Mesenchymal stem cell (in vitro differentiated cells and primary cell): ENCODE results near the gene BEAN1.
"Not testable (repeated sequence)": the region's sequence is repeated elsewhere in the genome, so short reads cannot be mapped to it uniquely, and the experiment has no call there.

Source experiments
- DNase-seq: peaks from one replicate; pipeline ENCODE4 v3.0.0-alpha.2; 2013
- H2AFZ ChIP-seq: one replicate; pipeline ENCODE4 v1.6.1; 2013; ENCODE audit warnings: low read depth, mild to moderate bottlenecking, control low read depth, inconsistent platforms, low read length, moderate library complexity
- H2AK5ac ChIP-seq: 2 replicates; pipeline ENCODE4 v1.6.1; 2013; ENCODE audit warnings: low read length, moderate library complexity, mild to moderate bottlenecking, inconsistent platforms; ENCODE audit not compliant: severe bottlenecking
- H2BK120ac ChIP-seq: one replicate; pipeline ENCODE4 v1.6.1; 2013; ENCODE audit warnings: low read depth, mild to moderate bottlenecking, inconsistent platforms, low read length, moderate library complexity
- H2BK12ac ChIP-seq, 2 experiments: one replicate each; pipeline ENCODE4 v1.6.1; 2013; ENCODE audit warnings: inconsistent platforms in 2 of 2, low read length in 2 of 2, mild to moderate bottlenecking in 2 of 2, moderate library complexity in 2 of 2, control low read depth in 1 of 2
- H2BK15ac ChIP-seq: one replicate; pipeline ENCODE4 v1.6.1; 2013; ENCODE audit warnings: mild to moderate bottlenecking, low read depth, inconsistent platforms; ENCODE audit not compliant: poor library complexity, severe bottlenecking
- H2BK5ac ChIP-seq: 2 replicates; pipeline ENCODE4 v1.6.1; 2013; ENCODE audit warnings: low read depth, mild to moderate bottlenecking, low read length, control low read depth, inconsistent platforms; ENCODE audit not compliant: poor library complexity, severe bottlenecking
- H3K14ac ChIP-seq, 2 experiments: one replicate each; pipeline ENCODE4 v1.6.1; 2013; ENCODE audit warnings: inconsistent platforms in 2 of 2, low read length in 2 of 2, control low read depth in 1 of 2, mild to moderate bottlenecking in 1 of 2, moderate library complexity in 1 of 2
- H3K18ac ChIP-seq, 2 experiments: one replicate each; pipeline ENCODE4 v1.6.1; 2013; ENCODE audit warnings: inconsistent platforms in 2 of 2, low read length in 2 of 2, control low read depth in 1 of 2, low read depth in 1 of 2, mild to moderate bottlenecking in 1 of 2
- H3K23ac ChIP-seq, 2 experiments: one replicate each; pipeline ENCODE4 v1.6.1; 2013; ENCODE audit warnings: inconsistent platforms in 2 of 2, low read length in 2 of 2, mild to moderate bottlenecking in 2 of 2, moderate library complexity in 2 of 2, control low read depth in 1 of 2
- H3K27ac ChIP-seq: 2 replicates; pipeline ENCODE4 v1.5.1; 2013; ENCODE audit warnings: mild to moderate bottlenecking, moderate library complexity, low read length, control low read depth, inconsistent platforms; ENCODE audit not compliant: poor library complexity, severe bottlenecking
- H3K27me3 ChIP-seq, 2 experiments: 2 replicates each; pipeline versions ENCODE4 v1.6.1 to v1.7.0; 2013; ENCODE audit warnings: low read length in 2 of 2, mild to moderate bottlenecking in 2 of 2, moderate library complexity in 2 of 2, control low read depth in 1 of 2, inconsistent platforms in 1 of 2; ENCODE audit not compliant: control insufficient read depth in 1 of 2, insufficient read depth in 1 of 2
- H3K36me3 ChIP-seq, 2 experiments: 2 replicates each; pipeline versions ENCODE4 v1.6.1 to v1.7.0; 2013; ENCODE audit warnings: low read length in 2 of 2, control low read depth in 1 of 2, inconsistent platforms in 1 of 2, low read depth in 1 of 2, mild to moderate bottlenecking in 1 of 2; ENCODE audit not compliant: insufficient read depth in 2 of 2, control insufficient read depth in 1 of 2
- H3K4ac ChIP-seq, 2 experiments: one replicate each; pipeline ENCODE4 v1.6.1; 2013; ENCODE audit warnings: inconsistent platforms in 2 of 2, low read length in 2 of 2, mild to moderate bottlenecking in 2 of 2, moderate library complexity in 2 of 2, control low read depth in 1 of 2, low read depth in 1 of 2
- H3K4me1 ChIP-seq: 2 replicates; pipeline ENCODE4 v1.6.1; 2013; ENCODE audit warnings: low read depth, low read length, control low read depth; ENCODE audit not compliant: control insufficient read depth, insufficient read depth
- H3K4me2 ChIP-seq: 2 replicates; pipeline ENCODE4 v1.6.1; 2013; ENCODE audit warnings: low read length, mild to moderate bottlenecking, inconsistent platforms; ENCODE audit not compliant: poor library complexity, severe bottlenecking
- H3K4me3 ChIP-seq, 2 experiments: 2 replicates each; pipeline versions ENCODE4 v1.5.1 to v1.7.0; 2013; ENCODE audit warnings: low read length in 2 of 2, mild to moderate bottlenecking in 2 of 2, control low read depth in 1 of 2, low read depth in 1 of 2; ENCODE audit not compliant: insufficient read depth in 1 of 2
- H3K79me1 ChIP-seq: replicated peaks from 2 replicates; pipeline ENCODE4 v1.6.1; 2013; ENCODE audit warnings: mild to moderate bottlenecking, control low read depth, low read length, inconsistent platforms; ENCODE audit not compliant: poor library complexity, severe bottlenecking
- H3K9ac ChIP-seq: 2 replicates; pipeline ENCODE4 v1.7.0; 2013; ENCODE audit warnings: mild to moderate bottlenecking, low read length, moderate library complexity
- H3K9me3 ChIP-seq: 2 replicates; pipeline ENCODE4 v1.7.0; 2013; ENCODE audit warnings: mild to moderate bottlenecking, low read length; ENCODE audit not compliant: control insufficient read depth
- H4K8ac ChIP-seq: one replicate; pipeline ENCODE4 v1.6.1; 2013; ENCODE audit warnings: inconsistent platforms, mild to moderate bottlenecking, low read length, moderate library complexity
- H4K91ac ChIP-seq: one replicate; pipeline ENCODE4 v1.6.1; 2013; ENCODE audit warnings: mild to moderate bottlenecking, low read length, inconsistent platforms
- WGBS: methylation state at CpG from one replicate; pipeline ENCODE4 v1.1.7; 2013; ENCODE audit warnings: mixed read lengths; 5-methylcytosine and 5-hydroxymethylcytosine counted together

BEAN1 gene

GRCh38 chr16:66501563-66501962, 74.5 kb downstream of the BEAN1 start:
- H3K9me3 ChIP-seq, H3K27me3 ChIP-seq, H3K23ac ChIP-seq, H2AFZ ChIP-seq, H2BK15ac ChIP-seq, H3K36me3 ChIP-seq, H3K4me3 ChIP-seq, H4K91ac ChIP-seq, H2BK120ac ChIP-seq, H3K79me1 ChIP-seq, H3K27ac ChIP-seq, H3K18ac ChIP-seq, H2AK5ac ChIP-seq, H4K8ac ChIP-seq, H3K4ac ChIP-seq, H2BK12ac ChIP-seq, H3K9ac ChIP-seq, H2BK5ac ChIP-seq, DNase-seq, H3K14ac ChIP-seq, H3K4me1 ChIP-seq, H3K4me2 ChIP-seq: not testable (repeated sequence)
- WGBS: 85% methylated on average over 2 of the region's 4 CpGs

- H3K27me3 ChIP-seq: no peaks in the 10 kb centered on the region
- H3K4me2 ChIP-seq: no peak overlapping the region
- no peak overlapping the region for H4K91ac ChIP-seq
- WGBS: 68% methylated on average over 10 of the region's 12 CpGs
- H2BK12ac ChIP-seq: no peak overlapping the region
- no peaks in the 10 kb centered on the region for H3K36me3 ChIP-seq
- H2AK5ac ChIP-seq: no peak overlapping the region
- H2BK5ac ChIP-seq: no peak overlapping the region
- H3K9me3 ChIP-seq: no peaks in the 10 kb centered on the region
- DNase-seq: peak; percentile 46
- H2BK15ac ChIP-seq: no peak overlapping the region
- H3K4me1 ChIP-seq: peaks cover 2% of the 10 kb centered on the region
- H3K23ac ChIP-seq: no peak overlapping the region
- H3K4ac ChIP-seq: no peak overlapping the region
- peak overlapping the region; percentile 66 for H3K9ac ChIP-seq
- H3K79me1 ChIP-seq: no peaks in the 10 kb centered on the region
- H3K4me3 ChIP-seq: peak overlapping the region in 1 of 2 experiments; percentile 50
- H2BK120ac ChIP-seq: no peak overlapping the region
- H3K14ac ChIP-seq: no peak overlapping the region
- H4K8ac ChIP-seq: no peak overlapping the region
- no peak overlapping the region for H3K27ac ChIP-seq
- no peak overlapping the region for H3K18ac ChIP-seq
- no peak overlapping the region for H2AFZ ChIP-seq
Observed at GRCh38 chr16:66502020-66502913, 75.2 kb downstream of the BEAN1 start.

- H3K9ac ChIP-seq: peak overlapping the region; percentile 66
- peak overlapping the region; percentile 78 for H4K91ac ChIP-seq
- H3K4me2 ChIP-seq: no peak overlapping the region
- H3K4me3 ChIP-seq: peak overlapping the region in 1 of 2 experiments; percentile 27
- H3K27ac ChIP-seq: no peak overlapping the region
- WGBS: 87% methylated on average over 2 of the region's 2 CpGs
- peak overlapping the region in 1 of 2 experiments; percentile 77 for H3K18ac ChIP-seq
- no peak overlapping the region for H2BK5ac ChIP-seq
- H3K23ac ChIP-seq: no peak overlapping the region
- H3K4me1 ChIP-seq: peaks cover 2% of the 10 kb centered on the region
- no peak overlapping the region for H2BK15ac ChIP-seq
- peaks cover 0 to 4% of the 10 kb centered on the region in 2 experiments for H3K36me3 ChIP-seq
- no peak overlapping the region for H3K14ac ChIP-seq
- H2AFZ ChIP-seq: no peak overlapping the region
- H2BK120ac ChIP-seq: no peak overlapping the region
- no peak overlapping the region for H4K8ac ChIP-seq
- H3K4ac ChIP-seq: no peak overlapping the region
- H2BK12ac ChIP-seq: no peak overlapping the region
- H3K9me3 ChIP-seq: no peaks in the 10 kb centered on the region
- no peak for DNase-seq
- no peaks in the 10 kb centered on the region for H3K27me3 ChIP-seq
- peak overlapping the region; percentile 62 for H2AK5ac ChIP-seq
- H3K79me1 ChIP-seq: no peaks in the 10 kb centered on the region
Observed at GRCh38 chr16:66503030-66503429, 75.9 kb downstream of the BEAN1 start.

GRCh38 chr16:66503612-66504011, 76.5 kb downstream of the BEAN1 start:
- H4K91ac ChIP-seq: no peak overlapping the region
- no peak overlapping the region for H3K23ac ChIP-seq
- H3K4me1 ChIP-seq: peaks cover 4% of the 10 kb centered on the region
- no peak overlapping the region for H3K4me3 ChIP-seq
- peaks cover 0 to 7% of the 10 kb centered on the region in 2 experiments for H3K36me3 ChIP-seq
- no peak overlapping the region for H3K18ac ChIP-seq
- H4K8ac ChIP-seq: no peak overlapping the region
- no peak overlapping the region for H3K27ac ChIP-seq
- no peak overlapping the region for H3K4ac ChIP-seq
- no peak overlapping the region for H3K9ac ChIP-seq
- H3K4me2 ChIP-seq: no peak overlapping the region
- H3K79me1 ChIP-seq: no peaks in the 10 kb centered on the region
- no peak overlapping the region for H2BK120ac ChIP-seq
- no peak overlapping the region for H2AK5ac ChIP-seq
- no peak overlapping the region for H2BK5ac ChIP-seq
- DNase-seq: no peak
- H2BK15ac ChIP-seq: no peak overlapping the region
- no peaks in the 10 kb centered on the region for H3K27me3 ChIP-seq
- H2AFZ ChIP-seq: no peak overlapping the region
- WGBS: no CpG with 5 or more reads among the region's 3 CpGs
- H2BK12ac ChIP-seq: no peak overlapping the region
- H3K9me3 ChIP-seq: no peaks in the 10 kb centered on the region
- no peak overlapping the region for H3K14ac ChIP-seq
